Central memory CD4-positive, alpha-beta T cell (primary cell): ENCODE measurements around the gene ATG4B.

Source experiments
- DNase-seq: peaks from one replicate; pipeline ENCODE4 v3.0.0; 2022

ATG4B gene

DNA sequence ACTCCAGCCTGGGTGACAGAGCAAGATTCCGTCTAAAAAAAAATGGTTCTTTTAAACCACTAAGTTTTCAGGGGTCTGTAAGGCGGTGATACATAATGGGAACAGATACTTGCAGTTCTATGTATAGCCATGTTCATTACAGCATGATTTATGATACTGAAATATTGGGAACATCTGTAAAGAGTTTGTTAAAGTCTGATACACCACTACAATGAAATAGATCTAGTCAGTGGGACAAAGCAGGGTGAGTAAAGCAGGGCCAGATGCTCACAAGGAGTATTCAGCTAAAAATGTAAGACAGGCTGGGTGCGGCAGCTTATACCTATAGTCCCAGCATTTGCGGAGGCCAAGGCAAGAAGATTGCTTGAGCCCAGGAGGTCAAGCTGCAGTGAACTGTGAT lies 58.2 kb downstream of the ATG4B start:
- DNase-seq: no peak

DNA sequence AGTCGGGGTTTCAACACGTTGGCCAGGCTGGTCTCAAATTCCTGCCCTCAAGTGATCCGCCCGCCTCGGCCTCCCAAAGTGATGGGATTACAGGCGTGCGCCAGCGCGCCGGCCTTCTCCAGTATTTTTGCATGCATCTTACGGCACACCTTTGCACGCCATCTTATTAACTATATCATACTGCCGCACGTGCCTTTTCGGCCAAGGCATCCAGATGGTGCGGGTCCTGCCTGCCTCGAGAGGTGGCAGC lies 63.6 kb downstream of the ATG4B start:
- no peak for DNase-seq

DNA sequence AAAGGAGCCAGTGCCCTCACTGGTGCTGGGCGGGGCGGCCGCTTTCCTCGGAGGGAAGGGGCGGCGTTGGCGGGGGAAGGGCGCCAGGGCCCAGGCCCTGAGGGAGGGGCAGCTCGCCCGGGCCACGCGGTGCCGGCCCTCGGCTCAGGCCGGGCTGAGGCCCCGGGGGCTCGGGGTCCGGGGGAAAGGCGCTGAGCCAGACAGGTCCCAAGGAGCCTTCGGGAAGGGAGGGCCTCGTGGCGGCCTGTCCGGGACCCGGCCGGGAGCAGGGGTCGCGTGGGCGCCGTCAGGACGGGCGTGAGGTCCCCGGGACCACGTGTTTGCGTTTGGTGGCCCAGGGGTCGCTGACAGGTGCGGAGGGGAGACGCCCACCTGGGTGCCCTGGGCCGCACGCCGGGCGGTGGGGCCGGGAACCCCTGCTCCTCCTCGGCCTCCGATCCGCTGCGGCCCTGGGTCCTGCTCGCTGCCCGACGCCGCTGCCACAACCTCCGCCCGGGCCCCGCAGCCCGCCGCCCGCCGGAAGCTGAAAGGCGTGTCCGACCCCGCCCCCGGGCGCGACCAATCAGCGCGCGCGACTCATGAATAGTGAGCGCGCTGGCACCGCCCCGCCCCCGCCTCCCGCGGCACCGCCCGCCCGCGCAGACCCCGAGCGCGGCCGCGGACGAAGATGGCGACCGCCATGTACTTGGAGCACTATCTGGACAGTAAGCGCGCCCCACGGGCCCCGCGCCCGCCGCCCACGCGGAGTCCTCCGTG lies 64.1 kb downstream of the ATG4B start, which contains the start of gene ING5:
TSS of gene ING5 (plus strand) at position 641 of the 756 bp plus-strand sequence. CDS start at position 668, 27 bp downstream.
- peak; percentile 93 for DNase-seq

DNA sequence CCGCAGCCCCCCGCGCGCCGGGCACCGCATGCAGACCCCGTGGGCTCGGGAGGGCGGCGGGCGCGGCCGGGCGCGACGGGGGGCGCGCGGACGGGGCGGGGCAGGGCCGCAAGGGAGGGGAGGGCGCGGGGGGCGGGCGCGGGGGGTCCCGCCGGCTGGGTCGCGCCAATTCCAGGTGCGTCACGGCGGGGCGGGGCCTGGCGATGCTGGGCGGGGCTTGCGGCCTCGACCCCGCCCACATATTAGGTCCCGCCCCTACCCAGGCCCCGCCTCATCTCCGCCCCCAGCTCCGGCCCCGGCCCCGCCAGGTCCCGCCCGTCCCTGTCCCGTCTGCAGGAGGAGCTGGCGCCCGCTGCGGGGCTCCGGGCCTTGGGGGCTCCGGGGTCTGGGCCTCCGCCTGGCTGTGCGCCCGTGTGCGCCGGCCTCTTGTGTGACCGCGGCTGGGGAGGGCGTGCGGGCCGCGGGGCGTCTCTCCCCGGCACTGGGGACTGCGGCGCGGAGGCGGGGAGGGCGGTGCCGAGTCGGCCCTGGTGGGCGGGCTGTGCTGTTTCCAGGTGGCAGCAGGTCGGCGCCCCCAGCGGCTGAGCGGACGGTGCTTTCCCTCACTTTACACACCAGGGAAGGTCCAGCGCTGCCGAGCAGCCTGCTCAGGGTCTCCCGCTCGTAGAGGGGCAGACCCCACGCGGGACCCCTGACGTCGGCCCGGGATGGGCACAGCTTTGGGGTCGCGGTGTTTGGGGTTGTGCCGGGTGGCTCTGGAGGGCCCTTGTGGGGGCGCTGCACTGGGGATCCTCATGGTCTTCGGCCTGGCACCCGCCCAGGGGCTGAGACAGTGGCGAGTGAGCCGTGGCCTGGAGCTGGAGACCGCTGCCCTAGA lies 64.9 kb downstream of the ATG4B start:
- peak; percentile 86 for DNase-seq

DNA sequence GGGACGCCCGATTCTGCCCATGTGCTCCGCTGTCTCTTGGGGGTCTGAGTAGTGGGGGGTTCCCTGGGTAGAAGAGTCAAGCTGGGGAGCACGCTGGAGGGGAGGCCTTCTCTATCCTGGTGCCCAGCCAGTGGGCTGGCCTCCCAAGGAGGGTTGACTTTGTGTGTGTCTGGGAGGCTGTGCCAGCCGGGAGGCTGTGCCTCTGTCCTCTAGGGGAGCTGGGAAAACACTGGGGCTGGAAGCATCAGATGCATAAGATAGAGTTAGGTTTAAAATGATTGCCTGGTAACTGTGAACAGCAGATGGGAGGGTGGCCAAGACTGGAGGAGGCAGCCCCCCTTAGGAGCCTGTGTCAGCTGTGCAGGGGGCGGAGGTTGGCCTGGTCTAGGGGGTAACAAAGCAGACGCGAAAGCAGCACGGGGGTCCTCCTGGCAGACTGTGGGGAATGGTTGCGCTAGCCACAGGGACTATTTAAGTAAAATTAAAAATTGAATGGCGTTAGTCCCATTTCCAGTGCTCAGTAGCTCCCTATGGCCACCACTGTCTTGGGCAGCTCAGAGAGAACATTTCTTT lies 65.6 kb downstream of the ATG4B start:
- DNase-seq: no peak

DNA sequence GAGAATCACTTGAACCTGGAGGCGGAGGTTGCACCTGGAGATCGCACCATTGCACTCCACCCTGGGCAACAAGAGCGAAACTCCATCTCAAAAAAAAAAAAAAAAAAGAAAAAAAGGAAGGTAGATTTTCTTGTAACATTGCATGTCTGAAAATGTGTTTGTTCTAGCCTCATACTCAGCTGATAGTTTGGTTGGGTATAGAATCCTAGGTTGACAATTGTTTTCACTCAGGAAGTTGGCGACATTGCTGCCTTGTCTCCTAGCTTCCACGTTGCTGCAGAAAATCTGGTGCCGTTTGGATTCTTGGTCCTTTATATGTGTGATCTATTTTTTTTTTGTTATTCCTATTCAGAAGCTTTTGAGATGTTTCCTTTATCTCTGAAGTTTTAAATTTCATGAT lies 69.0 kb downstream of the ATG4B start:
- no peak for DNase-seq

DNA sequence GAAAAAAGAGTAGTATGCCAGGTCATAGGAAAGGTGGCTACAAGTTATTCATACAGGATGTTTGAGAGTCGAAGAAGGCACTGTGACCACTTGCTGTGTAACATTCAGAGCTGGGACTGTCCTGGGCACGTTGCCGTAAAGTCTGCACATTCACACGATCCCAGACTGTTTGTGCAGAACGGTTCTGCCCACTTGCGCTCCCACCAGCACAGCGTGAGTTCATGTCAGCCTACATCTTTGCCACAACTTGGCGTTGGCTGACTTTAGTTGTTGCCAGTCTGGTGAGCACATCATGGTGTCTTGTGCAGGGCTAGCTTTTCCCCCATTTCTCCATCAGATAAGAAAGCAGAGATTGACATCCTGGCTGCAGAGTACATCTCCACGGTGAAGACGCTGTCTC lies 71.4 kb downstream of the ATG4B start:
- DNase-seq: no peak

DNA sequence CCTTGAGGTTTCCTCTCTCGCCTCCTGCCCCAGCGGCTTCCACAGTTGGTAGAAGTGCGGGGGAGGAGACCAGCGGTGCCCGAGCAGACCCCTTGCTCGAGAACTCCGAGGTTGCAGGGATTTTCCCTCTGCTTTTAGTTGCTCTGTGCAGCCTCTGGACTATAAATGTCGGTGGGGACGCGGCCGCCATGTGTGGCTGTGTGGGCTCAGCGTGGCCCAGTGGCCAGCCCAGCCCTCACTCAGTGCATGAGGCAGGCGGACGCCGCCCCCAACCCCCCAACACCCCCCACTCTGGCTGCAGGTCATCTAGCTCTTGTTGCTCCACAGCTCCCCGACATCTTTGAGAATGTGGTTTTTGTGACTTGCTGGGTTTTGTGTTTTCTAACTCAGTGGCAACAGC lies 81.6 kb downstream of the ATG4B start:
- DNase-seq: no peak

DNA sequence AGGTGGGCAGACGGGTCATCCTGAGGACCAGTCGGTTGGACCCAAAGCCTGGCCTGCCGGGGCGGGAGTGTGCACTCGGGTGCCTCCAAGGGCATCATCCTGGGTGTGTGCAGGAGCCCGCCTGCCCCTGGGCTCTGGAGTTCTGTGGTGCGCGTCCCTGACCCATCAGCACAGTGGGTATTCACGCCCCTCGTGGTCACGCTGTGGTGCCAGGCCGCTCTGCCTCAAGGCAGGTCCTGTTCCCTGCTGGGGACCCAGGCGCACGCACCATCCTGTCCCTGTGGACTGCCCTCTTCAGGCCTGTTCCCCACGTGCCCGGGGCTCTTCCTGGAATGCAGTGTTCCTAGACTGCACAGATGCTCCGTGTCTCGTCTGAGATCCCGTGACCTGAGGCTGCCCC lies 82.6 kb downstream of the ATG4B start:
- no peak for DNase-seq

DNA sequence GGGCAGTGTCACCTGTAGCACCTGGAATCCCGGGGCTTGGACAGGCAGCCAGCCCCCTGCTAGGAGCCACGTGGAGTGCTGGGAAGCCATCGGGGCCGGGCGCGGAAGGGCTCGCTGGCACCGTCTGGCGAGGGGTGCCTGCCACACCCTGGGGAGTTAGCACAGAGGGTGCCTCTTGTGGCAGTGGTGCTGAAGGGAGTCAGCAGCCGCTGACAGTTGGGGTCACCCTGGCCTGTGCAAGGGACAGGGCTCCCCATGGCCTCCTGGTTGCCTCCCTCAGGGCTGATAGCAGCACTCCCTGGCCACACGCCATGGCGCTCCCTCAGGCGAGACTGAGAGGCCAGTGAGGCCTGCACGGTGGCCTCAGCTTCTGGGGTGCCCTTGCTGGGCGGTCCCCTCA lies 83.1 kb downstream of the ATG4B start:
- no peak for DNase-seq

DNA sequence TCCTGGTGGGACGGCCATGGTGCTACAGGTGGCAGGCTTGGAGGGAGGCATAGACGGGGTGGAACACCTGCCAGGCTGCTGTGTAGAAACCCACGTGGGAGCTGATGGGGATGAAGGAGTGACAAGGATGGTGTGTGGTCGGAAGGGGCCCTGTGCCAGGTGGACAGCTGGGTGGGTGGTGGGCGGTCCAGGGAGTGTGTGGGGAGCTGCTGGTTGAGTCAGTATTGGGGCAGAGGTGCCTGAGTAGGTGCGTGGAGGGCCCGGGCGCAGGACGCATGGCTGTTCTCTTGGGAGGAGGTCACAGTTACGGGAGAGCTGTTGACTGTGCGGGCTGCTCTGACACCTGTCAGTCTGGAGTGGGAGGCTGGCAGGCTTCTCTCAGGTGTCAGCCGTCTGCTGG lies 84.4 kb downstream of the ATG4B start:
- DNase-seq: no peak

DNA sequence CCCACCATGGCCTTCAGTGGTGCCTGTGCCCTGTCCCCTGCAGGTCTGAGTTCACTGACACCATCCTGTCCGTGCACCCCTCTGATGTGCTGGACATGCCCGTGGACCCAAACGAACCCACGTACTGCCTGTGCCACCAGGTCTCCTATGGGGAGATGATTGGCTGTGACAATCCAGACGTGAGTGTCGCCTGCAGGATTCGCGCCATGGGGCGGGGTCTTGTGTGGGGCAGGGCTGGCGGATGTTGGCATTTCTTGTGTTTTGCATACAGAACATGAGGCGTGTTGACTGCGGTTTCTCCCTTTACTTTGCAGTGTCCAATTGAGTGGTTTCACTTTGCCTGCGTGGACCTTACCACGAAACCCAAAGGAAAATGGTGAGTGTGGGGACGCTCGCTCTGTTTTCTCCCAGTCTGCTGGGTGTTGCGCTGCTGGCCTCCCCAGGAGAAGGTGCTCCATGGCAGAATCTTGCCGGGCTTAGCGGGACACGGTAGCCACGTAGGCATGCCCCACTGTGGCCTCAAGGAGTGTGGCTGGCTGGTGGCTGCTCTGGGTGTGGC lies 85.5 kb downstream of the ATG4B start:
- no peak for DNase-seq
